ENCODE measurements around the gene C2CD4C.

- TF ChIP-seq CTCF (IDR thresholded peaks at IDR 0.05): no peak
- no peak for TF ChIP-seq EP300 (IDR thresholded peaks at IDR 0.05)
Measured at GRCh38 chr19:455851-456546, 47.1 kb upstream of the C2CD4C start.

All from upper lobe of left lung (tissue), 4 donors.